Measurements from ENCODE around the gene SESTD1.
"Not testable (repeated sequence)": the region's sequence is repeated elsewhere in the genome, so short reads cannot be mapped to it uniquely, and the experiment has no call there.

SESTD1 gene

DNA sequence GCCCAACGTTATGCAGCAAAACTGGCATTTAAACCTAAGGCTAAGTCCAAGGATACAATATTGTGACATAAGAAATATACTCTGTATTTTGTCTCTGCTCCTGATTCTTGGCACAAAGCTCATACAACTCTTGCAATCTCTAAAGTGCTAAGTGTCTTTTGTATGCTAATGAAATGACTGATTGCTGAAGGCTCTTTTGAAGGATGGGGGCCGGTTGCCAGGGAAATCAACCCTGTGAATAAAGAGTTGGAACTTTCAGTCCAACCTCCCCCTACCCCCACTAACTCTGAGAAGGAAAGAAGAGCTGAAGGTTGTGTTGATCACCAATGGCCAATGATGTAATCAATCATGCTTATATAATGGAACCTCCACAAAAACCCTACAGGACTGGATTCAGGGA, 40.3 kb downstream of the SESTD1 start:
- WGBS, result 100% methylated on average over 1 of the region's 2 CpGs
- H3K14ac ChIP-seq (ENCODE audit: low read length in 2 of 2), result no peak overlapping the region
- DNase-seq, result no peak

GRCh38 chr2:179222076-179222475, 42.6 kb downstream of the SESTD1 start:
- Histone ChIP-seq H2BK12ac (ENCODE audit: low read length in 2 of 2) (no peak overlapping the region), H3K4me3 (ENCODE audit: insufficient read depth in 1 of 2, low read depth in 1 of 2, low read length in 2 of 2) (no peak overlapping the region), H3K36me3 (ENCODE audit: control insufficient read depth in 1 of 2, insufficient read depth in 2 of 2, low read depth in 1 of 2, low read length in 2 of 2) (no peaks in the 10 kb centered on the region), H3K27ac (ENCODE audit: low read length, poor library complexity, severe bottlenecking) (no peak overlapping the region), H3K4me2 (ENCODE audit: low read length, poor library complexity, severe bottlenecking) (no peak overlapping the region), H2AK5ac (ENCODE audit: low read length, severe bottlenecking) (no peak overlapping the region), H3K4ac (ENCODE audit: low read depth in 1 of 2, low read length in 2 of 2) (no peak overlapping the region), H3K4me1 (ENCODE audit: control insufficient read depth, insufficient read depth, low read depth, low read length) (peaks cover 1% of the 10 kb centered on the region), H3K18ac (ENCODE audit: low read depth in 1 of 2, low read length in 2 of 2) (no peak overlapping the region), H4K91ac (ENCODE audit: low read length) (no peak overlapping the region), H3K79me1 (replicated peaks; ENCODE audit: low read length, poor library complexity, severe bottlenecking) (peaks cover 21% of the 10 kb centered on the region), H2BK5ac (ENCODE audit: low read depth, low read length, poor library complexity, severe bottlenecking) (no peak overlapping the region), H2BK120ac (ENCODE audit: low read depth, low read length) (no peak overlapping the region), H3K27me3 (ENCODE audit: control insufficient read depth in 1 of 2, insufficient read depth in 1 of 2, low read length in 2 of 2) (no peaks in the 10 kb centered on the region), H2AFZ (ENCODE audit: low read depth, low read length) (no peak overlapping the region), H4K8ac (ENCODE audit: low read length) (no peak overlapping the region), H2BK15ac (ENCODE audit: low read depth, poor library complexity, severe bottlenecking) (no peak overlapping the region), H3K9me3 (ENCODE audit: control insufficient read depth, low read length) (no peaks in the 10 kb centered on the region), H3K23ac (ENCODE audit: low read length in 2 of 2) (no peak overlapping the region), H3K14ac (ENCODE audit: low read length in 2 of 2) (no peak overlapping the region), H3K9ac (ENCODE audit: low read length) (no peak overlapping the region)
- 100% methylated on average over 2 of the region's 2 CpGs for WGBS
- no peak for DNase-seq

More for the DNA sequence above, 40.3 kb downstream of the SESTD1 start:
- peaks cover 1% of the 10 kb centered on the region for H3K4me1 ChIP-seq (ENCODE audit: control insufficient read depth, insufficient read depth, low read depth, low read length)
- no peak overlapping the region for H3K4me3 ChIP-seq (ENCODE audit: insufficient read depth in 1 of 2, low read depth in 1 of 2, low read length in 2 of 2)
- H3K4me2 ChIP-seq (ENCODE audit: low read length, poor library complexity, severe bottlenecking), result no peak overlapping the region
- H3K18ac ChIP-seq (ENCODE audit: low read depth in 1 of 2, low read length in 2 of 2), result no peak overlapping the region
- no peak overlapping the region for H3K4ac ChIP-seq (ENCODE audit: low read depth in 1 of 2, low read length in 2 of 2)
- H3K9me3 ChIP-seq (ENCODE audit: control insufficient read depth, low read length), result no peaks in the 10 kb centered on the region
- no peak overlapping the region for H2BK120ac ChIP-seq (ENCODE audit: low read depth, low read length)
- peaks cover 27% of the 10 kb centered on the region for H3K79me1 ChIP-seq (replicated peaks; ENCODE audit: low read length, poor library complexity, severe bottlenecking)
- H3K23ac ChIP-seq (ENCODE audit: low read length in 2 of 2), result no peak overlapping the region
- H3K27ac ChIP-seq (ENCODE audit: low read length, poor library complexity, severe bottlenecking), result no peak overlapping the region
- H2AK5ac ChIP-seq (ENCODE audit: low read length, severe bottlenecking), result no peak overlapping the region
- no peak overlapping the region for H3K9ac ChIP-seq (ENCODE audit: low read length)
- no peak overlapping the region for H2AFZ ChIP-seq (ENCODE audit: low read depth, low read length)
- H3K27me3 ChIP-seq (ENCODE audit: control insufficient read depth in 1 of 2, insufficient read depth in 1 of 2, low read length in 2 of 2), result no peaks in the 10 kb centered on the region
- no peak overlapping the region for H4K8ac ChIP-seq (ENCODE audit: low read length)
- no peak overlapping the region for H2BK15ac ChIP-seq (ENCODE audit: low read depth, poor library complexity, severe bottlenecking)
- peaks cover 0 to 6% of the 10 kb centered on the region in 2 experiments for H3K36me3 ChIP-seq (ENCODE audit: control insufficient read depth in 1 of 2, insufficient read depth in 2 of 2, low read depth in 1 of 2, low read length in 2 of 2)
- no peak overlapping the region for H2BK12ac ChIP-seq (ENCODE audit: low read length in 2 of 2)
- H4K91ac ChIP-seq (ENCODE audit: low read length), result no peak overlapping the region
- H2BK5ac ChIP-seq (ENCODE audit: low read depth, low read length, poor library complexity, severe bottlenecking), result no peak overlapping the region

DNA sequence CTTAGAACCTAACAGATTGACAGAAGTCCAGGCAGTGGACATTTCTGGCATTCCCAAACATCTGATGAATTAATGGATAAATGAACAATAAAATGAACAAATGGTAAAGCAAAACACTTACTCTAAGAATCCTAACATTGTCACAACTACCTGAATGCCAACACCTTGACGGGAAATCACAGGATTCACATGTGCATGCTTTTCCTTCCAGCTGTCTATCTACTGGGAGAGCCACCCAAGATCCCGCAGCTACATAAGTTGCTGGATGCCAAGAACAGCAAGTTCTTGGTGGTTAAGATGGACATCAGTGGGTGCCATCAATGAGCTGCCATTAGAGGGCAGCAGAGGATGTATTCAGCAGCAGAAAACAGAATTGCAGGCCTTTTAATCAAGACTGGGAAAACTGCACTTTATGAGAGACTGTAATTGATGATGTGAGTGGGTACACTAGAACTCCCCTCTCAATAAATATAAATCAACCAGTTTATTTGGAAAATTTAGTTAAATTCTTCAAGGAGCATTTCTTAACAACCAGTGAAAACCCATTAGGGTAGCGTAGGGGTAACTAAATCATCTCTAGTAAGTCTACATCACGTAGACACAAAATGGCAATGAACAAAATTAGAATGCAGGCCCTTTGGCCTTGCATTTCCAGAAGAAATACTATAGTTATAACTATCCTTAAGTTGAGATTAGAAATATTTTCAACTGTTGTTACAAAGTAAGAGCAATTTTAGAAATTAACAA, 45.6 kb downstream of the SESTD1 start:
- Histone ChIP-seq H3K36me3 (ENCODE audit: control insufficient read depth in 1 of 2, insufficient read depth in 2 of 2, low read depth in 1 of 2, low read length in 2 of 2) (no peaks in the 10 kb centered on the region), H3K4ac (ENCODE audit: low read depth in 1 of 2, low read length in 2 of 2) (no peak overlapping the region), H3K14ac (ENCODE audit: low read length in 2 of 2) (no peak overlapping the region), H2BK120ac (ENCODE audit: low read depth, low read length) (no peak overlapping the region), H3K23ac (ENCODE audit: low read length in 2 of 2) (no peak overlapping the region), H3K4me1 (ENCODE audit: control insufficient read depth, insufficient read depth, low read depth, low read length) (no peaks in the 10 kb centered on the region), H2AK5ac (ENCODE audit: low read length, severe bottlenecking) (no peak overlapping the region), H2AFZ (ENCODE audit: low read depth, low read length) (no peak overlapping the region), H3K27ac (ENCODE audit: low read length, poor library complexity, severe bottlenecking) (no peak overlapping the region), H3K79me1 (replicated peaks; ENCODE audit: low read length, poor library complexity, severe bottlenecking) (peaks cover 10% of the 10 kb centered on the region), H3K27me3 (ENCODE audit: control insufficient read depth in 1 of 2, insufficient read depth in 1 of 2, low read length in 2 of 2) (no peaks in the 10 kb centered on the region), H3K9ac (ENCODE audit: low read length) (peak overlapping the region; percentile 0), H2BK15ac (ENCODE audit: low read depth, poor library complexity, severe bottlenecking) (no peak overlapping the region), H2BK12ac (ENCODE audit: low read length in 2 of 2) (no peak overlapping the region), H4K91ac (ENCODE audit: low read length) (no peak overlapping the region), H3K18ac (ENCODE audit: low read depth in 1 of 2, low read length in 2 of 2) (no peak overlapping the region), H4K8ac (ENCODE audit: low read length) (no peak overlapping the region), H3K4me2 (ENCODE audit: low read length, poor library complexity, severe bottlenecking) (no peak overlapping the region), H3K4me3 (ENCODE audit: insufficient read depth in 1 of 2, low read depth in 1 of 2, low read length in 2 of 2) (no peak overlapping the region), H2BK5ac (ENCODE audit: low read depth, low read length, poor library complexity, severe bottlenecking) (no peak overlapping the region), H3K9me3 (ENCODE audit: control insufficient read depth, low read length) (no peaks in the 10 kb centered on the region)
- 40% methylated on average over 3 of the region's 4 CpGs for WGBS
- DNase-seq, result peak; percentile 78

GRCh38 chr2:179214671-179215070, 50.0 kb downstream of the SESTD1 start:
- not testable (repeated sequence) for H2BK15ac ChIP-seq (ENCODE audit: low read depth, poor library complexity, severe bottlenecking); H3K27ac ChIP-seq (ENCODE audit: low read length, poor library complexity, severe bottlenecking); H2BK12ac ChIP-seq (ENCODE audit: low read length in 2 of 2); DNase-seq; H3K9ac ChIP-seq (ENCODE audit: low read length); H3K18ac ChIP-seq (ENCODE audit: low read depth in 1 of 2, low read length in 2 of 2); H4K91ac ChIP-seq (ENCODE audit: low read length); H3K4me2 ChIP-seq (ENCODE audit: low read length, poor library complexity, severe bottlenecking); H2AFZ ChIP-seq (ENCODE audit: low read depth, low read length); H2BK120ac ChIP-seq (ENCODE audit: low read depth, low read length); H3K4me3 ChIP-seq (ENCODE audit: insufficient read depth in 1 of 2, low read depth in 1 of 2, low read length in 2 of 2); H2AK5ac ChIP-seq (ENCODE audit: low read length, severe bottlenecking); H3K4ac ChIP-seq (ENCODE audit: low read depth in 1 of 2, low read length in 2 of 2); H3K4me1 ChIP-seq (ENCODE audit: control insufficient read depth, insufficient read depth, low read depth, low read length); H3K9me3 ChIP-seq (ENCODE audit: control insufficient read depth, low read length); H2BK5ac ChIP-seq (ENCODE audit: low read depth, low read length, poor library complexity, severe bottlenecking); H3K23ac ChIP-seq (ENCODE audit: low read length in 2 of 2); H3K14ac ChIP-seq (ENCODE audit: low read length in 2 of 2); H3K79me1 ChIP-seq (replicated peaks; ENCODE audit: low read length, poor library complexity, severe bottlenecking); H4K8ac ChIP-seq (ENCODE audit: low read length); H3K27me3 ChIP-seq (ENCODE audit: control insufficient read depth in 1 of 2, insufficient read depth in 1 of 2, low read length in 2 of 2); H3K36me3 ChIP-seq (ENCODE audit: control insufficient read depth in 1 of 2, insufficient read depth in 2 of 2, low read depth in 1 of 2, low read length in 2 of 2)
- WGBS, result 91% methylated on average over 2 of the region's 3 CpGs
